ENCODE measurements around the gene IGFBP3.

IGFBP3 gene

GRCh38 chr7:45867471-45867870, 53.6 kb downstream of the IGFBP3 start:
- in situ Hi-C loops (cut with HindIII; ENCODE audit: low pct_ligation_motif_present, low sequenced_read_pairs): no loop called here
- H3K36me3 ChIP-seq (replicated peaks): no peaks in the 10 kb centered on the region
- no peak overlapping the region for H3K4me3 ChIP-seq (ENCODE audit: low read depth, low read length)
- no peak overlapping the region for H3K27ac ChIP-seq
- no peaks in the 10 kb centered on the region for H3K27me3 ChIP-seq (replicated peaks)
- no peak for DNase-seq
- TF ChIP-seq CTCF (IDR thresholded peaks at IDR 0.05; ENCODE audit: low read depth, low read length, missing control alignments): no peak

GRCh38 chr7:45865594-45866410, 55.3 kb downstream of the IGFBP3 start:
- Histone ChIP-seq H3K27ac (no peak overlapping the region), H3K4me3 (ENCODE audit: low read depth, low read length) (no peak overlapping the region), H3K36me3 (replicated peaks) (no peaks in the 10 kb centered on the region), H3K27me3 (replicated peaks) (no peaks in the 10 kb centered on the region)
- in situ Hi-C loops (cut with HindIII; ENCODE audit: low pct_ligation_motif_present, low sequenced_read_pairs): no loop called here
- TF ChIP-seq CTCF (IDR thresholded peaks at IDR 0.05; ENCODE audit: low read depth, low read length, missing control alignments): no peak
- DNase-seq: no peak

- Histone ChIP-seq H3K36me3 (replicated peaks) (no peaks in the 10 kb centered on the region), H3K27me3 (replicated peaks) (no peaks in the 10 kb centered on the region), H3K4me3 (ENCODE audit: low read depth, low read length) (no peak overlapping the region), H3K27ac (no peak overlapping the region)
- in situ Hi-C loops (cut with HindIII; ENCODE audit: low pct_ligation_motif_present, low sequenced_read_pairs): no loop called here
- DNase-seq: no peak
- TF ChIP-seq CTCF (IDR thresholded peaks at IDR 0.05; ENCODE audit: low read depth, low read length, missing control alignments): peak; percentile 62
Observed at GRCh38 chr7:45863715-45864114, 57.4 kb downstream of the IGFBP3 start.
